ENCODE measurements around the gene DPYSL3. TPM values are rescaled to one million over a fixed set of nuclear protein-coding genes. Genes with fewer than 3 reads are reported as not detected.

Gene DPYSL3
- total RNA-seq, 1 donor from 2014 or later: 84.1 TPM

DNA sequence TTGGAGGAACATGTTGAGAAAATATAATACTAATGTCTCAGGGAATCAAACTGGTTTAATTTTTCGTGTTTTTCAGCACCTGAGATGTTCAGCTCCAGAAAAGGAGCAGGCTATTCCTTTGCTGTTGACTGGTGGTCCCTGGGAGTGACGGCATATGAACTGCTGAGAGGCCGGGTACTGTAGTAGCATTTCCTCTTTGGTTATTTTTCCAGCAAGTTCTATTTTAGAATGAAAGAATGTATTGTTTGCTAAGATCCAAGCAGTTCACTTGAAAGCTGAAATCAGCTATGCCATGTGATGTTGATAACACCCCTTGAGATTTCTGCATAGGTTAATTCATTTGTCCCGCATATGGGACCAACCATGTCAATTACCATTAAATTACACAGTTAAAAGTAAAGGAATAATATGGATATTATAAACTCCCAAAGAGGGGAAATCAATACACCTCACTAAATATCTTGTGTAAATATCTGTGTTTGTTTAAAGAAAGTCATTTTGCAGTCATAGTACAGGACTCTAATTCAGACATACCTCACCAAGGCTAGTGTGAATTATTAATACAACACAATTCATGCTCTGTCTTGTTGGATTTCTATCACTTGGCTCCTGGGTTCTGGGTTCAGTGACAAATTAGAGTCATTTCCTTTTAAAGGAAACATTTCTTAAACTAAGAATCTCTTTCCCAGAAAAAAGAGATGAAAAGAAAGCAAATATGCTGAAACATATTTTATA is 148.3 kb downstream of the DPYSL3 start:
- H3K4me1 Mint-ChIP-seq (ENCODE audit: unreplicated experiment): peaks cover 4% of the 10 kb centered on the region
- H3K27ac Mint-ChIP-seq (ENCODE audit: unreplicated experiment): no peak overlapping the region
- DNase-seq (ENCODE audit: extremely low spot score, unreplicated experiment): no peak
- peaks cover 43% of the 10 kb centered on the region for H3K27me3 Mint-ChIP-seq (ENCODE audit: unreplicated experiment)
- no peaks in the 10 kb centered on the region for H3K9me3 Mint-ChIP-seq (ENCODE audit: unreplicated experiment)
- H3K4me3 Mint-ChIP-seq (ENCODE audit: unreplicated experiment): no peak overlapping the region
- TF ChIP-seq, protein P1, sequence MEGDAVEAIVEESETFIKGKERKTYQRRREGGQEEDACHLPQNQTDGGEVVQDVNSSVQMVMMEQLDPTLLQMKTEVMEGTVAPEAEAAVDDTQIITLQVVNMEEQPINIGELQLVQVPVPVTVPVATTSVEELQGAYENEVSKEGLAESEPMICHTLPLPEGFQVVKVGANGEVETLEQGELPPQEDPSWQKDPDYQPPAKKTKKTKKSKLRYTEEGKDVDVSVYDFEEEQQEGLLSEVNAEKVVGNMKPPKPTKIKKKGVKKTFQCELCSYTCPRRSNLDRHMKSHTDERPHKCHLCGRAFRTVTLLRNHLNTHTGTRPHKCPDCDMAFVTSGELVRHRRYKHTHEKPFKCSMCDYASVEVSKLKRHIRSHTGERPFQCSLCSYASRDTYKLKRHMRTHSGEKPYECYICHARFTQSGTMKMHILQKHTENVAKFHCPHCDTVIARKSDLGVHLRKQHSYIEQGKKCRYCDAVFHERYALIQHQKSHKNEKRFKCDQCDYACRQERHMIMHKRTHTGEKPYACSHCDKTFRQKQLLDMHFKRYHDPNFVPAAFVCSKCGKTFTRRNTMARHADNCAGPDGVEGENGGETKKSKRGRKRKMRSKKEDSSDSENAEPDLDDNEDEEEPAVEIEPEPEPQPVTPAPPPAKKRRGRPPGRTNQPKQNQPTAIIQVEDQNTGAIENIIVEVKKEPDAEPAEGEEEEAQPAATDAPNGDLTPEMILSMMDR (IDR thresholded peaks at IDR 0.05): no peak
- no peaks in the 10 kb centered on the region for H3K36me3 Mint-ChIP-seq (ENCODE audit: unreplicated experiment)

- TF ChIP-seq, protein P1 (IDR thresholded peaks at IDR 0.05): no peak
- no peak overlapping the region for H3K27ac Mint-ChIP-seq (ENCODE audit: unreplicated experiment)
- H3K36me3 Mint-ChIP-seq (ENCODE audit: unreplicated experiment): no peaks in the 10 kb centered on the region
- H3K27me3 Mint-ChIP-seq (ENCODE audit: unreplicated experiment): peaks cover 42% of the 10 kb centered on the region
- H3K9me3 Mint-ChIP-seq (ENCODE audit: unreplicated experiment): no peaks in the 10 kb centered on the region
- DNase-seq (ENCODE audit: extremely low spot score, unreplicated experiment): no peak
- H3K4me3 Mint-ChIP-seq (ENCODE audit: unreplicated experiment): no peak overlapping the region
- peaks cover 3% of the 10 kb centered on the region for H3K4me1 Mint-ChIP-seq (ENCODE audit: unreplicated experiment)
Observed at GRCh38 chr5:147360816-147361215, 149.1 kb downstream of the DPYSL3 start.

GRCh38 chr5:147359581-147359980 is 150.3 kb downstream of the DPYSL3 start:
- no peak for DNase-seq (ENCODE audit: extremely low spot score, unreplicated experiment)
- H3K27me3 Mint-ChIP-seq (ENCODE audit: unreplicated experiment): peaks cover 35% of the 10 kb centered on the region
- H3K4me3 Mint-ChIP-seq (ENCODE audit: unreplicated experiment): no peak overlapping the region
- H3K4me1 Mint-ChIP-seq (ENCODE audit: unreplicated experiment): peaks cover 3% of the 10 kb centered on the region
- H3K9me3 Mint-ChIP-seq (ENCODE audit: unreplicated experiment): no peaks in the 10 kb centered on the region
- TF ChIP-seq, protein P1 (IDR thresholded peaks at IDR 0.05): no peak
- no peak overlapping the region for H3K27ac Mint-ChIP-seq (ENCODE audit: unreplicated experiment)
- no peaks in the 10 kb centered on the region for H3K36me3 Mint-ChIP-seq (ENCODE audit: unreplicated experiment)

DNA sequence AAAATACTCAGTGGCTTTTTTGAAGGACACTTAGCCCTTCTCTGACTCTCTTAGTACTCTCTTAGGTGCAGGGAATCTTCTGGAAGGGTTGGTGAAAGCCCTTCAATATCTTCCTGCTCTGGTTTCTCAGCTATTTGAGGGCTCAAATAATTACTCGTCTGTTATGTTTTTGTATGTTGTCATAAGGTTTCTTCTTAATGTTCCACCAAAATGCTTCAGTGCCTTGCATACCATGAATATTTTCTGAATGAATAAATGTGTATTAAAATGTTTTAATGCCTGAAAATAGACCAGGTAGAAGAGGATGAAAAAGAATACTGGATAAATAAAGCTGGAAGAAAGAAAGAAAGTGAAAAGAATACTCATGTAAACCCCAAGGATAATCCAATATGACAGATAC is 150.8 kb downstream of the DPYSL3 start:
- DNase-seq (ENCODE audit: extremely low spot score, unreplicated experiment): no peak

DNA sequence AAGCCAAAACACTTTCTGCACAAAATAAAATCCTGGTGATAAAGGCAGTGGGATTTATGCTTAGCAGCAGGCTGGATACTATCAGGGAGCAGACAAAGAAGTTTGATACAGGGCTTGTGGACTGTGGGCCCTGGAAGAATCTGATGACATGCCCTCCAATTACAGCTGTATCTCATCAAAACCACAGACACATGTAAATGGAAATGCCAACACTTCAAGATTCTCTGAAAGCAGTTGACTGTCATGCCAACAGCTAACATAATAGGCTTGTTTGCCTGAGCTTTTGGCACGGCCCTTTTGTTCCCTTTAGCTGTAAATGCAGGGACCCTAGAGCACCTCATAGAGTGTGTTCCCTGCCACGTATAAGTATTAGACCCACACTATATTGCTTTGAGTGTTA is 160.6 kb downstream of the DPYSL3 start:
- H3K36me3 Mint-ChIP-seq (ENCODE audit: unreplicated experiment): no peaks in the 10 kb centered on the region
- TF ChIP-seq, protein P1 (IDR thresholded peaks at IDR 0.05): no peak
- H3K4me3 Mint-ChIP-seq (ENCODE audit: unreplicated experiment): no peak overlapping the region
- H3K27ac Mint-ChIP-seq (ENCODE audit: unreplicated experiment): no peak overlapping the region
- no peaks in the 10 kb centered on the region for H3K4me1 Mint-ChIP-seq (ENCODE audit: unreplicated experiment)
- no peaks in the 10 kb centered on the region for H3K9me3 Mint-ChIP-seq (ENCODE audit: unreplicated experiment)
- no peak for DNase-seq (ENCODE audit: extremely low spot score, unreplicated experiment)
- peaks cover 38% of the 10 kb centered on the region for H3K27me3 Mint-ChIP-seq (ENCODE audit: unreplicated experiment)

More for the DNA sequence above, 150.8 kb downstream of the DPYSL3 start:
- H3K4me3 Mint-ChIP-seq (ENCODE audit: unreplicated experiment): no peak overlapping the region
- peaks cover 3% of the 10 kb centered on the region for H3K4me1 Mint-ChIP-seq (ENCODE audit: unreplicated experiment)
- no peaks in the 10 kb centered on the region for H3K36me3 Mint-ChIP-seq (ENCODE audit: unreplicated experiment)
- peaks cover 36% of the 10 kb centered on the region for H3K27me3 Mint-ChIP-seq (ENCODE audit: unreplicated experiment)
- H3K27ac Mint-ChIP-seq (ENCODE audit: unreplicated experiment): no peak overlapping the region
- TF ChIP-seq, protein P1 (IDR thresholded peaks at IDR 0.05): no peak
- no peaks in the 10 kb centered on the region for H3K9me3 Mint-ChIP-seq (ENCODE audit: unreplicated experiment)

All from osteocyte (in vitro differentiated cells).